ENCODE measurements around the gene OR2T27.
"Not testable (repeated sequence)": the region's sequence is repeated elsewhere in the genome, so short reads cannot be mapped to it uniquely, and the experiment has no call there.

OR2T27 gene

GRCh38 chr1:248655354-248655753 lies at the start of gene OR2T27:
Gene OR2T27 (minus strand): TSS chr1:248655528. CDS start chr1:248650884, 4,644 bp downstream.
- DNase-seq, result not testable (repeated sequence)

GRCh38 chr1:248704606-248705005 lies 49.3 kb upstream of the OR2T27 start:
- DNase-seq, result no peak

GRCh38 chr1:248703674-248704073 lies 48.3 kb upstream of the OR2T27 start:
- peak in 1 of 2 experiments; percentile 41 for DNase-seq

GRCh38 chr1:248702714-248703113 lies 47.4 kb upstream of the OR2T27 start, which contains the start of gene OR14I1:
Gene OR14I1 (minus strand): TSS chr1:248702766.
- DNase-seq, result no peak

- DNase-seq, result no peak
These were observed 43.8 kb upstream of the OR2T27 start for GRCh38 chr1:248699099-248699498.

- no peak for DNase-seq
These were observed 42.6 kb upstream of the OR2T27 start for GRCh38 chr1:248697907-248698306.

GRCh38 chr1:248696774-248697173 lies 41.4 kb upstream of the OR2T27 start:
- DNase-seq, result no peak

GRCh38 chr1:248696261-248696660 lies 40.9 kb upstream of the OR2T27 start:
- peak; percentile 11 to 56 for DNase-seq

GRCh38 chr1:248695451-248696132 lies 40.3 kb upstream of the OR2T27 start:
- DNase-seq, result no peak

- no peak for DNase-seq
These were observed 36.3 kb upstream of the OR2T27 start for GRCh38 chr1:248691567-248692155.

- no peak for DNase-seq
These were observed 33.4 kb upstream of the OR2T27 start for GRCh38 chr1:248688527-248689298.

GRCh38 chr1:248686815-248687214 lies 31.5 kb upstream of the OR2T27 start:
- DNase-seq, result no peak

- no peak for DNase-seq
These were observed 26.3 kb upstream of the OR2T27 start for GRCh38 chr1:248681651-248682050.

- peak in 1 of 2 experiments; percentile 34 for DNase-seq
These were observed 14.7 kb upstream of the OR2T27 start for GRCh38 chr1:248670003-248670402.

GRCh38 chr1:248663453-248664328 lies 8.4 kb upstream of the OR2T27 start:
- DNase-seq, result not testable (repeated sequence)

- not testable (repeated sequence) for DNase-seq
These were observed 1.5 kb upstream of the OR2T27 start for GRCh38 chr1:248656797-248657196.

GRCh38 chr1:248648770-248649536 lies 6.4 kb downstream of the OR2T27 start:
- DNase-seq, result not testable (repeated sequence)

- not testable (repeated sequence) for DNase-seq
These were observed 10.2 kb downstream of the OR2T27 start, which contains the start of gene OR2T35 for GRCh38 chr1:248645178-248645577. Gene OR2T35 (minus strand): TSS chr1:248645278. CDS start chr1:248639258, 6,020 bp downstream.

- DNase-seq, result not testable (repeated sequence)
These were observed 12.2 kb downstream of the OR2T27 start for GRCh38 chr1:248642971-248643651.

- DNase-seq, result not testable (repeated sequence)
These were observed 13.7 kb downstream of the OR2T27 start for GRCh38 chr1:248641583-248641982.

GRCh38 chr1:248640906-248641305 lies 14.4 kb downstream of the OR2T27 start:
- not testable (repeated sequence) for DNase-seq
